GM23338 (cell line): Measurements from ENCODE around the gene AFF3. TPM values are rescaled to one million over a fixed set of nuclear protein-coding genes. Genes with fewer than 3 reads are reported as not detected.

Source experiments
- ATAC-seq: fragments of 200-7000 bp; cut with Tn5 transposase; 3 replicates; pipeline ENCODE4 v1.9.1; 2020
- DNase-seq: peaks from one replicate; pipeline ENCODE4 v3.0.0-alpha.2; 2015; ENCODE audit warnings: low spot score
- H2AFZ ChIP-seq: fragments of 200-600 bp; sonication (generic); 2 replicates; pipeline ENCODE4 v1.8.0; 2016; ENCODE audit warnings: antibody characterized with exemption, mild to moderate bottlenecking, moderate library complexity
- H3F3A ChIP-seq: fragments of 200-600 bp; sonication (generic); replicated peaks from 2 replicates; pipeline ENCODE4 v1.8.0; 2017; ENCODE audit warnings: antibody characterized with exemption, mixed run types, low read depth
- H3K27ac ChIP-seq: fragments of 200-600 bp; sonication (generic); 2 replicates; pipeline ENCODE4 v1.6.1; 2016; ENCODE audit warnings: low read depth
- H3K27me3 ChIP-seq: fragments of 200-600 bp; sonication (generic); 2 replicates; pipeline ENCODE4 v1.8.0; 2016; ENCODE audit warnings: mild to moderate bottlenecking, mixed run types, moderate library complexity; ENCODE audit not compliant: insufficient read depth
- H3K36me3 ChIP-seq: fragments of 200-600 bp; sonication (generic); 2 replicates; pipeline ENCODE4 v1.8.0; 2016; ENCODE audit warnings: mild to moderate bottlenecking; ENCODE audit not compliant: insufficient read depth
- H3K4me1 ChIP-seq: fragments of 200-600 bp; sonication (generic); 2 replicates; pipeline ENCODE4 v1.8.0; 2016; ENCODE audit warnings: mild to moderate bottlenecking, moderate library complexity; ENCODE audit not compliant: insufficient read depth
- H3K4me2 ChIP-seq: fragments of 200-600 bp; sonication (generic); 2 replicates; pipeline ENCODE4 v1.7.1; 2017; ENCODE audit warnings: mixed run types
- H3K4me3 ChIP-seq: fragments of 200-600 bp; sonication (generic); 2 replicates; pipeline ENCODE4 v1.6.1; 2016; ENCODE audit warnings: mixed run types
- H3K79me2 ChIP-seq: fragments of 200-600 bp; sonication (generic); replicated peaks from 2 replicates; pipeline ENCODE4 v1.8.0; 2017; ENCODE audit warnings: mild to moderate bottlenecking; ENCODE audit not compliant: insufficient read depth
- H3K9me2 ChIP-seq: fragments of 200-600 bp; sonication (generic); 2 replicates; pipeline ENCODE4 v1.8.0; 2017; ENCODE audit not compliant: insufficient read depth
- H4K20me1 ChIP-seq: fragments of 200-600 bp; sonication (generic); replicated peaks from 2 replicates; pipeline ENCODE4 v1.8.0; 2017; ENCODE audit warnings: mild to moderate bottlenecking; ENCODE audit not compliant: insufficient read depth
- H3K27ac Mint-ChIP-seq: 2 replicates; pipeline ENCODE4 v1.8.0; 2020; ENCODE audit warnings: inconsistent platforms, mild to moderate bottlenecking, moderate library complexity, mixed read lengths
- H3K27me3 Mint-ChIP-seq: 3 replicates; pipeline ENCODE4 v1.8.0; 2022; ENCODE audit warnings: low read depth, mild to moderate bottlenecking, moderate library complexity, mixed read lengths, inconsistent platforms; ENCODE audit not compliant: insufficient read depth, poor library complexity
- H3K36me3 Mint-ChIP-seq: 3 replicates; pipeline ENCODE4 v1.8.0; 2021; ENCODE audit warnings: low read depth, mild to moderate bottlenecking, inconsistent platforms, moderate library complexity, mixed read lengths
- H3K4me1 Mint-ChIP-seq: 3 replicates; pipeline ENCODE4 v1.8.0; 2020; ENCODE audit warnings: mild to moderate bottlenecking, inconsistent platforms, mixed read lengths
- H3K4me3 Mint-ChIP-seq: 3 replicates; pipeline ENCODE4 v1.8.0; 2021; ENCODE audit warnings: moderate library complexity, mild to moderate bottlenecking, inconsistent platforms, mixed read lengths
- H3K9me3 Mint-ChIP-seq: 3 replicates; pipeline ENCODE4 v1.8.0; 2020; ENCODE audit warnings: moderate library complexity, mild to moderate bottlenecking, inconsistent platforms, mixed read lengths
- CREB1 ChIP-seq: fragments of 250-450 bp; sonication (Bioruptor Pico); IDR thresholded peaks from 2 replicates; pipeline ENCODE4 v1.5.0; 2020; ENCODE audit warnings: low read depth, mild to moderate bottlenecking, moderate library complexity
- ETS1 ChIP-seq: IDR thresholded peaks from 2 replicates; pipeline ENCODE4 v1.6.1; 2016; ENCODE audit warnings: antibody characterized with exemption
- EZH2 ChIP-seq: fragments of 200-600 bp; sonication (generic); IDR thresholded peaks from one replicate; pipeline ENCODE4 v1.8.0; 2017; ENCODE audit warnings: antibody characterized with exemption, mild to moderate bottlenecking, low read depth; ENCODE audit not compliant: unreplicated experiment
- EZH2phosphoT487 ChIP-seq: fragments of 200-600 bp; sonication (generic); IDR thresholded peaks from one replicate; pipeline ENCODE4 v1.8.1; 2018; ENCODE audit warnings: antibody characterized with exemption; ENCODE audit not compliant: unreplicated experiment
- JUNB ChIP-seq: IDR thresholded peaks from one replicate; pipeline ENCODE4 v1.6.1; 2016; ENCODE audit warnings: antibody characterized with exemption; ENCODE audit not compliant: unreplicated experiment
- NANOG ChIP-seq: IDR thresholded peaks from 2 replicates; pipeline ENCODE4 v1.6.1; 2016; ENCODE audit warnings: antibody characterized with exemption, borderline replicate concordance
- POLR2AphosphoS5 ChIP-seq: IDR thresholded peaks from 2 replicates; pipeline ENCODE4 v1.6.1; 2016; ENCODE audit warnings: antibody characterized with exemption, low read depth
- STAT1 ChIP-seq: IDR thresholded peaks from one replicate; pipeline ENCODE4 v1.6.1; 2016; ENCODE audit warnings: antibody characterized with exemption; ENCODE audit not compliant: unreplicated experiment
- ZNF114 ChIP-seq: fragments of 250-450 bp; sonication (Bioruptor Pico); IDR thresholded peaks from 2 replicates; pipeline ENCODE4 v1.5.0; 2020; ENCODE audit warnings: mild to moderate bottlenecking, moderate library complexity
- ZNF331 ChIP-seq: fragments of 250-450 bp; sonication (Bioruptor Pico); IDR thresholded peaks from 2 replicates; pipeline ENCODE4 v1.5.0; 2020; ENCODE audit warnings: low read depth, mild to moderate bottlenecking, moderate library complexity
- ZNF462 ChIP-seq: fragments of 250-450 bp; sonication (Bioruptor Pico); IDR thresholded peaks from 2 replicates; pipeline ENCODE4 v1.5.0; 2020; ENCODE audit warnings: mild to moderate bottlenecking, moderate library complexity
- polyA plus RNA-seq: library from polyadenylated mRNA; unstranded; fragments of >200 nt; fragmentation: Nextera tagmentation; extraction: Ambion mirVana; gene quantifications from 2 replicates; pipeline ENCODE4 v1.2.1, GENCODE V29; 2016
- total RNA-seq: library from RNA; depleted of rRNA; stranded (reverse); fragments of >200 nt; shearing (Covaris generic); gene quantifications from 2 replicates; pipeline ENCODE4 v1.2.3, GENCODE V29; 2014
- TF ChIP-seq, protein P1 (sequence below), 2 experiments: fragments of 200-600 bp in 1 of 2; sonication (generic) in 1 of 2; conservative IDR thresholded peaks; 2 replicates each; pipeline versions ENCODE4 v1.5.1 to v1.6.1; 2016 to 2017; ENCODE audit warnings: antibody characterized with exemption in 2 of 2, low read depth in 2 of 2, mild to moderate bottlenecking in 2 of 2, moderate library complexity in 1 of 2
- TF ChIP-seq, protein P2 (sequence below): IDR thresholded peaks from one replicate; pipeline ENCODE4 v1.6.1; 2018; ENCODE audit warnings: antibody characterized with exemption; ENCODE audit not compliant: unreplicated experiment

AFF3 gene
- total and polyA plus RNA-seq, 2 experiments from 2014 or later, result 0.73 to 1.4 TPM

GRCh38 chr2:99984799-99985515, 157.4 kb downstream of the AFF3 start:
- Histone ChIP-seq H3K4me1 (no peaks in the 10 kb centered on the region), H3K9me2 (0 out of 2 replicates have a peak, but pooled peaks cover 2% of the 10 kb centered on the region), H3F3A (no peaks in the 10 kb centered on the region), H2AFZ (no peak overlapping the region), H3K27ac (no peak overlapping the region), H3K4me2 (no peak overlapping the region), H3K36me3 (no peaks in the 10 kb centered on the region), H4K20me1 (no peaks in the 10 kb centered on the region), H3K79me2 (no peaks in the 10 kb centered on the region), H3K27me3 (no peaks in the 10 kb centered on the region), H3K4me3 (no peak overlapping the region)
- Mint-ChIP-seq H3K9me3 (no peaks in the 10 kb centered on the region), H3K36me3 (no peaks in the 10 kb centered on the region), H3K4me3 (no peak overlapping the region), H3K27ac (no peak overlapping the region), H3K4me1 (peaks cover 4% of the 10 kb centered on the region; the same call in 1 of the 3 replicates), H3K27me3 (peaks cover 3% of the 10 kb centered on the region)
- TF ChIP-seq, protein P1, sequence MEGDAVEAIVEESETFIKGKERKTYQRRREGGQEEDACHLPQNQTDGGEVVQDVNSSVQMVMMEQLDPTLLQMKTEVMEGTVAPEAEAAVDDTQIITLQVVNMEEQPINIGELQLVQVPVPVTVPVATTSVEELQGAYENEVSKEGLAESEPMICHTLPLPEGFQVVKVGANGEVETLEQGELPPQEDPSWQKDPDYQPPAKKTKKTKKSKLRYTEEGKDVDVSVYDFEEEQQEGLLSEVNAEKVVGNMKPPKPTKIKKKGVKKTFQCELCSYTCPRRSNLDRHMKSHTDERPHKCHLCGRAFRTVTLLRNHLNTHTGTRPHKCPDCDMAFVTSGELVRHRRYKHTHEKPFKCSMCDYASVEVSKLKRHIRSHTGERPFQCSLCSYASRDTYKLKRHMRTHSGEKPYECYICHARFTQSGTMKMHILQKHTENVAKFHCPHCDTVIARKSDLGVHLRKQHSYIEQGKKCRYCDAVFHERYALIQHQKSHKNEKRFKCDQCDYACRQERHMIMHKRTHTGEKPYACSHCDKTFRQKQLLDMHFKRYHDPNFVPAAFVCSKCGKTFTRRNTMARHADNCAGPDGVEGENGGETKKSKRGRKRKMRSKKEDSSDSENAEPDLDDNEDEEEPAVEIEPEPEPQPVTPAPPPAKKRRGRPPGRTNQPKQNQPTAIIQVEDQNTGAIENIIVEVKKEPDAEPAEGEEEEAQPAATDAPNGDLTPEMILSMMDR (conservative IDR thresholded peaks at IDR 0.05; ENCODE audit: low read depth in 2 of 2), result no peak
- TF ChIP-seq ZNF114 (CRISPR knock-in tag) (no peak), EZH2phosphoT487 (no peak), ETS1 (no peak), CREB1 (CRISPR knock-in tag) (no peak), NANOG (no peak), STAT1 (no peak), POLR2AphosphoS5 (no peak), EZH2 (no peak), ZNF331 (CRISPR knock-in tag) (no peak), JUNB (no peak), ZNF462 (CRISPR knock-in tag) (no peak)
- TF ChIP-seq, protein P2, sequence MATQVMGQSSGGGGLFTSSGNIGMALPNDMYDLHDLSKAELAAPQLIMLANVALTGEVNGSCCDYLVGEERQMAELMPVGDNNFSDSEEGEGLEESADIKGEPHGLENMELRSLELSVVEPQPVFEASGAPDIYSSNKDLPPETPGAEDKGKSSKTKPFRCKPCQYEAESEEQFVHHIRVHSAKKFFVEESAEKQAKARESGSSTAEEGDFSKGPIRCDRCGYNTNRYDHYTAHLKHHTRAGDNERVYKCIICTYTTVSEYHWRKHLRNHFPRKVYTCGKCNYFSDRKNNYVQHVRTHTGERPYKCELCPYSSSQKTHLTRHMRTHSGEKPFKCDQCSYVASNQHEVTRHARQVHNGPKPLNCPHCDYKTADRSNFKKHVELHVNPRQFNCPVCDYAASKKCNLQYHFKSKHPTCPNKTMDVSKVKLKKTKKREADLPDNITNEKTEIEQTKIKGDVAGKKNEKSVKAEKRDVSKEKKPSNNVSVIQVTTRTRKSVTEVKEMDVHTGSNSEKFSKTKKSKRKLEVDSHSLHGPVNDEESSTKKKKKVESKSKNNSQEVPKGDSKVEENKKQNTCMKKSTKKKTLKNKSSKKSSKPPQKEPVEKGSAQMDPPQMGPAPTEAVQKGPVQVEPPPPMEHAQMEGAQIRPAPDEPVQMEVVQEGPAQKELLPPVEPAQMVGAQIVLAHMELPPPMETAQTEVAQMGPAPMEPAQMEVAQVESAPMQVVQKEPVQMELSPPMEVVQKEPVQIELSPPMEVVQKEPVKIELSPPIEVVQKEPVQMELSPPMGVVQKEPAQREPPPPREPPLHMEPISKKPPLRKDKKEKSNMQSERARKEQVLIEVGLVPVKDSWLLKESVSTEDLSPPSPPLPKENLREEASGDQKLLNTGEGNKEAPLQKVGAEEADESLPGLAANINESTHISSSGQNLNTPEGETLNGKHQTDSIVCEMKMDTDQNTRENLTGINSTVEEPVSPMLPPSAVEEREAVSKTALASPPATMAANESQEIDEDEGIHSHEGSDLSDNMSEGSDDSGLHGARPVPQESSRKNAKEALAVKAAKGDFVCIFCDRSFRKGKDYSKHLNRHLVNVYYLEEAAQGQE, result no peak
- ATAC-seq, result peak; percentile 40; the same call in 1 of the 3 replicates
- peak; percentile 1 for DNase-seq
